ENCODE results near the gene ELANE.

ELANE gene

GRCh38 chr19:805600-806550, 46.2 kb upstream of the ELANE start:
- TF ChIP-seq CTCF (IDR thresholded peaks at IDR 0.05; ENCODE audit: low read depth, low read length) = no peak
- DNase-seq (ENCODE audit: extremely low read depth, low read depth) = no peak

- TF ChIP-seq CTCF (IDR thresholded peaks at IDR 0.05; ENCODE audit: low read depth, low read length) = no peak
- no peak for DNase-seq (ENCODE audit: extremely low read depth, low read depth)
Observed at GRCh38 chr19:806815-807421, 45.2 kb upstream of the ELANE start.

GRCh38 chr19:807627-808422, 44.3 kb upstream of the ELANE start:
- no peak for DNase-seq (ENCODE audit: extremely low read depth, low read depth)
- no peak for TF ChIP-seq CTCF (IDR thresholded peaks at IDR 0.05; ENCODE audit: low read depth, low read length)

GRCh38 chr19:808423-808775, 43.7 kb upstream of the ELANE start:
- DNase-seq (ENCODE audit: extremely low read depth, low read depth) = no peak
- no peak for TF ChIP-seq CTCF (IDR thresholded peaks at IDR 0.05; ENCODE audit: low read depth, low read length)

- no peak for DNase-seq (ENCODE audit: extremely low read depth, low read depth)
Observed at GRCh38 chr19:810077-810855, 41.8 kb upstream of the ELANE start.

More at GRCh38 chr19:810077-810855, 41.8 kb upstream of the ELANE start:
- TF ChIP-seq CTCF (IDR thresholded peaks at IDR 0.05; ENCODE audit: low read depth, low read length) = no peak

Measured in AG09319 (cell line).